Loucy (cell line): ENCODE measurements around the gene PTGDR2.

ENCODE experiments used
- H2AFZ ChIP-seq: fragments of 200-600 bp; sonication (generic); 2 replicates; pipeline ENCODE4 v1.6.0; 2016; ENCODE audit warnings: antibody characterized with exemption, mild to moderate bottlenecking, low read length, moderate library complexity
- H3F3A ChIP-seq: fragments of 200-600 bp; 2 replicates; pipeline ENCODE4 v1.6.0; 2016; ENCODE audit warnings: antibody characterized with exemption, low read depth, mild to moderate bottlenecking
- H3K27me3 ChIP-seq: fragments of 200-600 bp; sonication (generic); 2 replicates; pipeline ENCODE4 v1.6.1; 2014; ENCODE audit warnings: low read length, mild to moderate bottlenecking; ENCODE audit not compliant: insufficient read depth, poor library complexity, severe bottlenecking
- H3K36me3 ChIP-seq: fragments of 200-600 bp; sonication (generic); 2 replicates; pipeline ENCODE4 v1.6.1; 2016; ENCODE audit warnings: low read length; ENCODE audit not compliant: insufficient read depth
- H3K4me1 ChIP-seq: fragments of 200-600 bp; sonication (generic); 2 replicates; pipeline ENCODE4 v1.5.1; 2014; ENCODE audit warnings: low read length, mild to moderate bottlenecking; ENCODE audit not compliant: insufficient read depth, poor library complexity, severe bottlenecking
- H3K4me2 ChIP-seq: fragments of 200-600 bp; sonication (generic); 2 replicates; pipeline ENCODE4 v1.6.0; 2014; ENCODE audit warnings: antibody characterized with exemption, low read length, low read depth, mild to moderate bottlenecking; ENCODE audit not compliant: poor library complexity, severe bottlenecking
- H3K4me3 ChIP-seq: fragments of 200-600 bp; sonication (generic); 2 replicates; pipeline ENCODE4 v1.5.1; 2014; ENCODE audit warnings: low read length, mild to moderate bottlenecking, mixed read lengths; ENCODE audit not compliant: poor library complexity, severe bottlenecking
- H3K79me2 ChIP-seq: fragments of 200-600 bp; sonication (generic); 2 replicates; pipeline ENCODE4 v1.6.1; 2014; ENCODE audit warnings: low read length; ENCODE audit not compliant: insufficient read depth
- H3K9ac ChIP-seq: fragments of 200-600 bp; sonication (generic); 2 replicates; pipeline ENCODE4 v1.6.0; 2014; ENCODE audit warnings: mild to moderate bottlenecking, low read depth, low read length, moderate library complexity; ENCODE audit not compliant: poor library complexity, severe bottlenecking
- H3K9me2 ChIP-seq: fragments of 200-600 bp; sonication (generic); replicated peaks from 2 replicates; pipeline ENCODE4 v1.6.1; 2016; ENCODE audit warnings: low read depth, low read length, mixed read lengths
- H3K9me3 ChIP-seq: fragments of 200-600 bp; sonication (generic); 2 replicates; pipeline ENCODE4 v1.6.1; 2014; ENCODE audit warnings: mild to moderate bottlenecking, antibody characterized with exemption, low read length, low read depth; ENCODE audit not compliant: insufficient read depth
- H4K20me1 ChIP-seq: fragments of 200-600 bp; sonication (generic); 2 replicates; pipeline ENCODE4 v1.6.0; 2014; ENCODE audit warnings: antibody characterized with exemption, low read length, mild to moderate bottlenecking; ENCODE audit not compliant: insufficient read depth, poor library complexity, severe bottlenecking
- CTCF ChIP-seq: fragments of 200-600 bp; sonication (generic); conservative IDR thresholded peaks from 2 replicates; pipeline ENCODE4 v1.5.1; 2014; ENCODE audit warnings: mild to moderate bottlenecking, antibody characterized with exemption, low read length
- EZH2phosphoT487 ChIP-seq: fragments of 200-600 bp; IDR thresholded peaks from 2 replicates; pipeline ENCODE4 v1.6.1; 2018; ENCODE audit warnings: antibody characterized with exemption, mild to moderate bottlenecking, moderate library complexity, borderline replicate concordance

Gene PTGDR2

DNA sequence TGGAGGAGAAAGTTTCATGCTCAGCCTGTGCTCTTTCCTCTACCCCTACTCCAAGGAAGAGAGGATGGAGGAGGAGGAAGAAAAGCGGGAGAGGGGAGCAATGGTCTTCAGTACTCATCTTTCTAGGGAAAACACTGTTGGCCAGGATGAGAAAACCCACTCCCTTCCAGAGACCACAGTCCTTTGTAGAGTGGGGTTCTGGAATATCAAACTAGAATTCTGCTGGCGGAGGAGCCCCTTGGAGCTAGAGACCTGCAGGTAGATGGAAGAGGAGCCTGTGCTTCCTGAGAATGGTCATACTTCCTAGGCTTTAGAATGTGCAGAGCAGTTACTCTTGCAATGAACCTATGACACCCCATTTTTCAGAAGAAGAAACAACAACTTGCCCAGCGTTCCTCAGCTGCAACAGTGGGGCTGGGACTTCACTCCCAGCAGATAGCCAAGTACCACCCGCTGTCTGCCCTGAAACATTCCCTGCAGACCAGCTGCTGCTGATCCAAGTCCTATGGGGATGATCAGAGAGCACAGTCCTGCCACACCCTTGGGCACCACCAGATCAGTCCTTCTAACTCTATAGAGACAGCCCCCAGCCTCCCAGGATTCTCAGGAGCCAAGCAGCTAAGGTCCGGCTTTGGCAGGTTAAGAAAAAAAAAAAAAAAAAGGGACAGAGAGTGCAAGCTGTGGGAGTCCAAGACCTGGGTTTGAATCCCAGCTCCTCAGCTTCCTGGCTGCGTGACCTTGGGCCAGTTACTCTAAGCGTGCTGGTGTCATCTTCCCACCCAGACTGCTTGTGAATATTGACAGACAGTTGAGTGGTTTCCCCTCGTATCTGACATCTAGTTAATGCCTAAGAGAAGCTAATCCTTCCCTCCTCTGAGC lies 664 bp downstream of the PTGDR2 start:
- Histone ChIP-seq H3K79me2 (peaks cover 54% of the 10 kb centered on the region), H3K4me1 (peaks cover 68% of the 10 kb centered on the region), H3K4me3 (peak overlapping the region; percentile 72), H3K9me2 (no peaks in the 10 kb centered on the region), H3F3A (no peaks in the 10 kb centered on the region), H3K9me3 (no peaks in the 10 kb centered on the region), H2AFZ (no peak overlapping the region), H3K27me3 (no peaks in the 10 kb centered on the region), H4K20me1 (no peaks in the 10 kb centered on the region), H3K4me2 (peak overlapping the region; percentile 89), H3K36me3 (peaks cover 18% of the 10 kb centered on the region; the same call in 1 of the 2 replicates), H3K9ac (peak overlapping the region; percentile 71)
- TF ChIP-seq CTCF (no peak), EZH2phosphoT487 (no peak)

DNA sequence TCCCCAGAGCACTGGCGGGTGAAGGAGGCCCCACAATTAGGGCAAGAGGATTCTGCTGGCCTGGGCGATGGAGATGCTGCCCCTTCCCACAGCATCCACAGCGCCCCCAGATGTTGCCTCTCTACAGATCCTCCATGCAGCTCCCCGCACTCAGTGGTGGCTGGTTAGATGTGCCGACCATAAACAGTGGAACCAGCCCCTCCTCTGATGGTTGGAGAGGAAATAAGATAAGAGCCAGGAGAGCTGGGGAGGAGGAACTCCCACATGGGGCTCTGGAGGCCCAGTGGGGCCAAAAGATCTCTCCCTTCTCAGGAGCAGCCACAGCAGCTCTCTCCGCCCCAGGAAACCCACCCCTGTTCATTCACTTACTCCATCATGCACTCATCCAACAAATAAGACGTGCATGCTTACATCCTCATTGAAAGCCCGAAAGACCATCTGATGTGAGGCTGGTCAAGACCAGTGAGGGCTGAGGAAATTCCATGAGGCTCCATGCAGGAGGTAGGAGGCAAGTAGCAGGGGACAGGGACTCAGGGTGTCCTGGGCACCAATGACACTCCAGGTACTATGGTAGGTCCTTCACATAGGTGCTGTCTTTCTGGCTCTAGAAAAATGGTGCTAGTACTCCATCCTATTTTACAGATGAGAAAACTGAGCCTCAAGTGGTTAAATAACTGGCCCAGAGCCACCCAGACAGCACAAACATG lies 1.5 kb downstream of the PTGDR2 start:
- peak; percentile 54 for TF ChIP-seq CTCF
- no peak for TF ChIP-seq EZH2phosphoT487
- Histone ChIP-seq H4K20me1 (no peaks in the 10 kb centered on the region), H3K9me3 (no peaks in the 10 kb centered on the region), H3K9ac (peak overlapping the region; percentile 71), H3K4me3 (peak overlapping the region; percentile 72), H3K36me3 (peaks cover 20% of the 10 kb centered on the region; the same call in 1 of the 2 replicates), H3K9me2 (no peaks in the 10 kb centered on the region), H3K4me1 (peaks cover 68% of the 10 kb centered on the region), H3F3A (no peaks in the 10 kb centered on the region), H3K27me3 (no peaks in the 10 kb centered on the region), H2AFZ (no peak overlapping the region), H3K4me2 (peak overlapping the region; percentile 89), H3K79me2 (peaks cover 61% of the 10 kb centered on the region)

DNA sequence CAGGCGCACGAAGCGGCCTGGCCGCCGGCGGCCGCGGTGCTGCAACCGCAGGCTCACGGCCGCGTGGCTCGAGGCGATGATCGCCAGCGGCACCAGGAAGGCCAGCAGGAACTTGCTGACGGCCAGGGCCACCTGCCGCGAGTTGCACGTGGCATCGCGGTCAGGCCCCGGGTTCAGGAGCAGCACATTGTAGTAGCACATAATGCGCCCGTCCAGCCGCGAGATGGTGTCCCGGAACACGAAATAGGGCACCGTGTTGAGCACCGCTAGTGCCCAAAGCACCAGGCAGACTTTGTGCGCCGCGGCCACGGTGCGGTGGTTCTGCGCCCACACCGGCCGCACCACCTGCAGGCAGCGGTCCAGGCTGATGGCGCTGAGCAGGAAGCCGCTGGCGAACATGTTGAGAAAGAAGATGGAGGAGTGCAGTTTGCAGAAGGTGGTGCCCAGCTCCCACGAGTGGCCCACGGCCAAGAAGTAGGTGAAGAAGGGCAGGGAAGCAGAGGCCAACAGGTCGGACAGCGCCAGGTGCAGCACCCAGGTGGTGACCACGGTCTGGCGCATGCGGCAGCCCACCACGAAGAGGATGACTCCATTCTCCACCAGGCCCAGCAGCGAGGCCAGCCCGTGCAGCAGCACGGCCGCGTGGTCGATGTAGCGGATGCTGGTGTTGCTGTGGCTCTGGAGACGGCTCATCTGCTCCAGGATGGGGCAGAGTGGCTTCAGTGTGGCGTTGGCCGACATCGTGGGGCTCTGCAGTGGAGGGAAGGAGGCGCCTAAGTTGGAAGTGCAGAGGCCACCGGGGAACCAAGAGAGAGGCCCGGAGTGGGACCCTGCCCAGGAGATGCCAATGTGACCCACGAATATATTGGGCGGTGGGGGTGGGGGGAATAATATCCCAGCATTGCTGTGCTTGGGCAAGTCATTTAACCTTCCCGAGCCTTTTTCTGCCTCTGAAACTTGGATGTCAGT lies 2.5 kb downstream of the PTGDR2 start:
- no peaks in the 10 kb centered on the region for H3F3A ChIP-seq
- peak overlapping the region; percentile 89 for H3K4me2 ChIP-seq
- H3K4me3 ChIP-seq = peak overlapping the region; percentile 72
- H3K36me3 ChIP-seq = peaks cover 20% of the 10 kb centered on the region; the same call in 1 of the 2 replicates
- H3K79me2 ChIP-seq = peaks cover 61% of the 10 kb centered on the region
- H3K9ac ChIP-seq = peak overlapping the region; percentile 71
- H3K4me1 ChIP-seq = peaks cover 70% of the 10 kb centered on the region
- H3K27me3 ChIP-seq = no peaks in the 10 kb centered on the region
- H3K9me2 ChIP-seq = no peaks in the 10 kb centered on the region
- H4K20me1 ChIP-seq = no peaks in the 10 kb centered on the region
- no peak for TF ChIP-seq EZH2phosphoT487
- TF ChIP-seq CTCF = no peak
- no peaks in the 10 kb centered on the region for H3K9me3 ChIP-seq
- no peak overlapping the region for H2AFZ ChIP-seq
